NCI-H1436 (cell line): ENCODE data around the gene CERS5.

Source experiments
- DNase-seq: peaks from one replicate; lab custom pipeline; 2025; lab: John Stamatoyannopoulos, UW

CERS5 gene

GRCh38 chr12:50167049-50167828 lies at the start of gene CERS5:
Gene CERS5, minus strand, starts transcription at chr12:50167369. Its CDS starts 72 bp downstream, at chr12:50167297.
- peak; percentile 98 for DNase-seq

- DNase-seq, result no peak
Measured at GRCh38 chr12:50215033-50215432, 47.9 kb upstream of the CERS5 start.

- DNase-seq, result no peak
Measured at GRCh38 chr12:50214018-50214417, 46.8 kb upstream of the CERS5 start.

- DNase-seq, result no peak
Measured at GRCh38 chr12:50213439-50213838, 46.3 kb upstream of the CERS5 start.

- no peak for DNase-seq
Measured at GRCh38 chr12:50212071-50212467, 44.9 kb upstream of the CERS5 start.

GRCh38 chr12:50211392-50212070 lies 44.4 kb upstream of the CERS5 start:
- DNase-seq, result no peak

GRCh38 chr12:50207424-50207823 lies 40.3 kb upstream of the CERS5 start:
- DNase-seq, result no peak

- no peak for DNase-seq
Measured at GRCh38 chr12:50205648-50206047, 38.5 kb upstream of the CERS5 start.

GRCh38 chr12:50203691-50204090 lies 36.5 kb upstream of the CERS5 start:
- no peak for DNase-seq

GRCh38 chr12:50201987-50202521 lies 34.9 kb upstream of the CERS5 start:
- DNase-seq, result no peak

GRCh38 chr12:50200552-50201273 lies 33.5 kb upstream of the CERS5 start:
- no peak for DNase-seq

- DNase-seq, result no peak
Measured at GRCh38 chr12:50198829-50199228, 31.7 kb upstream of the CERS5 start.

GRCh38 chr12:50197297-50197727 lies 30.1 kb upstream of the CERS5 start:
- peak; percentile 4 for DNase-seq

GRCh38 chr12:50196537-50196936 lies 29.4 kb upstream of the CERS5 start:
- DNase-seq, result no peak

- DNase-seq, result no peak
Measured at GRCh38 chr12:50195832-50196231, 28.7 kb upstream of the CERS5 start.

GRCh38 chr12:50192908-50193307 lies 25.7 kb upstream of the CERS5 start:
- DNase-seq, result no peak

- DNase-seq, result no peak
Measured at GRCh38 chr12:50192236-50192635, 25.1 kb upstream of the CERS5 start.

- DNase-seq, result no peak
Measured at GRCh38 chr12:50190859-50191258, 23.7 kb upstream of the CERS5 start.

- no peak for DNase-seq
Measured at GRCh38 chr12:50188875-50189575, 21.9 kb upstream of the CERS5 start.

GRCh38 chr12:50188241-50188781 lies 21.1 kb upstream of the CERS5 start:
- no peak for DNase-seq

- no peak for DNase-seq
Measured at GRCh38 chr12:50187084-50187900, 20.1 kb upstream of the CERS5 start.
